ENCODE data around the gene TPM2. TPM values are rescaled to one million over a fixed set of nuclear protein-coding genes. Genes with fewer than 3 reads are reported as not detected.

The TPM2 gene
- total and polyA plus RNA-seq, 4 experiments from 2014 or later: 0.79 to 79.6 (median 72.6) TPM; not detected in 1

DNA sequence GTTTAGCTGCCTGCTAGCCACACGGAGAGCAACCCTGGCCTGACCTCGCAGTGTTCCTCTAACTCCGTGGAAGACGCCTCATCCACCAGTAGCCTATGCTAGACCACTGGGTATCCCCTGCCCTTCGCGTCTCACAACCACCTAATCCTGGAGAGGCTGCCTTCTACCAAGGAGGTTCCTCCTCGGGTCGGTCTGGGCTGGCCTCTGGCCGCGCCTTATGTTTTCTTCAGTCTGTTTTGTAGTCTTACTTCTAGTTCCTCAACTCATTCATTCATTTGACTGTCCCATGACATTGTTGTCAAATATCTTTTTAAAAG lies 1.6 kb upstream of the TPM2 start:
- peak overlapping the region; percentile 82 to 90 (median 88) for H3K4me3 Mint-ChIP-seq
- ChIA-PET CTCF (ENCODE audit: partially characterized antibody) (interaction anchor here (0.6 to 16.3 kb wide), 5 partner anchors 16 to 191 kb away, joined by 3 to 339 read pairs (median 6); partner anchors contain the start of genes ARHGEF39, CCDC107, RMRP and SIT1), POLR2A (ENCODE audit: partially characterized antibody) (interaction anchor here (0.5 to 12.0 kb wide), 10 partner anchors 7 to 86 kb away, joined by 3 to 160 read pairs (median 5); partner anchors contain the start of genes ARHGEF39, CCDC107, CREB3 and RMRP)
- H3K9me3 ChIP-seq (ENCODE audit: control insufficient read depth in 1 of 2, low read length in 2 of 2): no peaks in the 10 kb centered on the region
- DNase-seq: no peak
- H3K27ac Mint-ChIP-seq: peak overlapping the region; percentile 70 to 92 (median 81)
- no peaks in the 10 kb centered on the region for H3K9me3 Mint-ChIP-seq
- H3K36me3 ChIP-seq (ENCODE audit: insufficient read depth, low read length): no peaks in the 10 kb centered on the region
- no peaks in the 10 kb centered on the region for H3K27me3 Mint-ChIP-seq
- H3K4me3 ChIP-seq (ENCODE audit: low read length in 2 of 2): peak overlapping the region in 1 of 2 donors; percentile 58
- H3K4me1 ChIP-seq (ENCODE audit: insufficient read depth, low read length): peaks cover 9% of the 10 kb centered on the region
- peaks cover 6 to 35% (median 17%) of the 10 kb centered on the region in 4 donors for H3K4me1 Mint-ChIP-seq
- H3K36me3 Mint-ChIP-seq: peaks cover 0 to under 1% of the 10 kb centered on the region in 2 donors
- peak overlapping the region; percentile 59 for H3K27ac ChIP-seq (ENCODE audit: low read depth, low read length)
- intact Hi-C loops (cut with micrococcal nuclease): no loop called here
- no peaks in the 10 kb centered on the region for H3K27me3 ChIP-seq (ENCODE audit: insufficient read depth, low read length)

DNA sequence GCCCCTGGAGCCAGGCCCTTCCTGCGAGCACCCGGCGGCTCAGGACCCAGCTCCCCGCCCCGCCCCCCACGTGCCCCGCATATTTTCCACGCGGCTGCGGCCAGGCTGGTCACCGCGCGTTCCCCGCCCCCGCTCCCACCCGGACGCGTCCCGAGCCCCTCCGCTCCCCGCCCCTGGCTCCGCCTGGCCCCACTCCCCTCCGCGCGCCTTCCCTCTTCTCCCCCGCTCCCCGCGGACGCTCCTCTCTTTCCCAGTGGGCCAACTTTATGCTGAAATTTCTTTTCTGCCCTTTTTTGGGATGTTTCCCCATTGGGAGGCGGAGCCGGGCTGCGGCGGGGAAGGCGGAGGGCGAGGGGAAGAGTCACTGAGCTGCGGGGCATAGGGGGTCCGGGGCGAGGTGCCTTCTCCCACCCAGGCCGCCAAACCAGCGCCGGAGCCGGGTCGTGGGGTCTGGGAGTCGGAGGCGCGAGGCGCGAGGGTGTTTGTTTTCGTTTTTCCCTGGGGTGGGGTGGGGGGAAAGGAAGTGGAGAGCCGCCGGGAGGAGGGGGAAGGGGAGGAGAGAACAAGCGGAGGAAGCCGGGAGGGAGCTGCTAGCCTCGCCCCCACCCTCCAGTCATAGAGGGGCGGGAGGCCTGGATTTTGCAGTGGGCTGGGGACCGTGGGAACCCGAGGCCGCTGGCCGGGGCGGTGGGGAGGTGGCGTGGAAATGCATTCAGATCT lies 1.0 kb upstream of the TPM2 start:
- no peaks in the 10 kb centered on the region for H3K36me3 Mint-ChIP-seq
- ChIA-PET CTCF (ENCODE audit: partially characterized antibody) (interaction anchor here (0.8 to 16.3 kb wide), 5 partner anchors 16 to 43 kb away, joined by 3 to 339 read pairs (median 6); partner anchors contain the start of genes ARHGEF39, CCDC107, RMRP and SIT1), POLR2A (ENCODE audit: partially characterized antibody) (interaction anchor here (0.5 to 12.0 kb wide), 9 partner anchors 11 to 85 kb away, joined by 3 to 160 read pairs (median 6); partner anchors contain the start of genes ARHGEF39, CCDC107, CREB3 and RMRP)
- H3K27me3 Mint-ChIP-seq: no peaks in the 10 kb centered on the region
- Histone ChIP-seq H3K36me3 (ENCODE audit: insufficient read depth, low read length) (no peaks in the 10 kb centered on the region), H3K27me3 (ENCODE audit: insufficient read depth, low read length) (no peaks in the 10 kb centered on the region), H3K4me3 (ENCODE audit: low read length in 2 of 2) (peak overlapping the region in 1 of 2 donors; percentile 58), H3K27ac (ENCODE audit: low read depth, low read length) (peak overlapping the region; percentile 59), H3K4me1 (ENCODE audit: insufficient read depth, low read length) (peaks cover 6% of the 10 kb centered on the region), H3K9me3 (ENCODE audit: control insufficient read depth in 1 of 2, low read length in 2 of 2) (no peaks in the 10 kb centered on the region)
- peaks cover 6 to 33% (median 16%) of the 10 kb centered on the region in 4 donors for H3K4me1 Mint-ChIP-seq
- peak in 3 of 5 donors; percentile 28 to 59 (median 32) for DNase-seq
- H3K4me3 Mint-ChIP-seq: peak overlapping the region; percentile 82 to 90 (median 88)
- no peaks in the 10 kb centered on the region for H3K9me3 Mint-ChIP-seq
- peak overlapping the region; percentile 70 to 92 (median 81) for H3K27ac Mint-ChIP-seq
- intact Hi-C loops (cut with micrococcal nuclease): no loop called here

DNA sequence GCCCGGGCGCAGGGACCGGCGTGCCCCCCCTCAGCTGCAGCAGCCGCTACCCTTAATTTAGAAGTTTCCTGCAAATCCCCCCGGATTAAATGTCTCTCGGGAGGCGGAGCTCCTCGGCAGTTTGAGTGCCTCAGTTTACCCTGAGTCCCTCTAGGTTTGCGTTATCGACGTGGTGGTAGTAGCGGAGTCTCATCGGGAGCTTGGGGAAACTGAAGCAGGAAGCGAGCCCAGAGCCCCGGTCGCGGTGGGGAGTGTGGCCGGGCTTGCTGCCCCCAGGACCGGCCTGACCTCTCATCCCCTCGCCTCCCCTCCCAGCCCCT lies 529 bp upstream of the TPM2 start:
- no peak for DNase-seq
- CTCF ChIA-PET (ENCODE audit: partially characterized antibody): interaction anchor here (0.7 to 16.3 kb wide), 6 partner anchors 17 to 42 kb away, joined by 3 to 339 read pairs (median 6); partner anchors contain the start of genes ARHGEF39, CCDC107, RMRP and SIT1
- H3K27ac Mint-ChIP-seq: peak overlapping the region in 4 of 7 donors; percentile 48 to 74 (median 58)

DNA sequence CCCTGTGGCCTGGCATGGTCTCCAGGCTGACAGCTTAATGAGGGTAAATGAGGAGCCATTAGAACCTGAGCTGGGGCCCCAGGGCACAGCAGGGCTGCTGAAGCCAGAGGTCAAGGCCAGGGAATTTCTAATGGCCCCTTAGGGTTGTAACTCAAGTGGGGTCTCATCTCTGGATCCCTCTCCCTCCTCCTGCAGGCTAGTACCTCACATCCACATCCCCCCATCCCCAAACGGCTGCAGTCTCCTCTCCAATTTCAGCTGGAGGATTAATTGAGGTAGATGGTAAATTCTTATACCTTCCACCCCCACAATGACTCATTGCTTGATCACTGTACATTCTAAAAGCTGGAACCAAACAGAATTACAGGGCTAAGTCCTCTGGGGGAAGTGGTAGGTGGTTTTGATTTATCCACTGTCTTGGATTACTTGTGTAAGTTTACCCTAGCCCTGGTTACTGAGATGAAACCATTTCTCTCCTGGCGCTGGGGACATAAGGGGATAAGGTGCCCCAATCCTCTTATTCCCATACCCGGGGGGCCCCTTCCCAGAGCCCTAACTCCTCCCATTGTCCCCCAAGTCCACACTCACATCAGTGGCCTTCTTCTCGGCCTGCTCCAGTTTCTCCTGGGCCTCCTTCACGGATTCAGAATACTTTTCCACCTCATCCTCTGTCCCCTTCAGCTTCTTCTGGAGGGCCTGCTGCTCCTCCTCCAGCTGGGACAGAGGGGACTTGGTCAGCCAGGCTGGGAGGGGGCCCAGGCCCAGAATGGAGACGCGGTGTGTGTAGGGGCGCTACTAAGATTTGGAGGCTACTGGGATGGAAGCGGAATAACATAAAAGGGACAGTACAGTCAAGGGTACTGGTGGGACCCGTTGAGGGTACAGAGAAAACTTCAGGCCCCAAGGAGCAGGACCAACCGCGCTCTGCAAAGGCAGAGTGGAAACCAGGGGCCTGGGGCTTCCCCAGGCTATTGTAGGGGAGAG lies 875 bp downstream of the TPM2 start:
- Mint-ChIP-seq H3K4me3 (peak overlapping the region; percentile 34 to 84 (median 59)), H3K27me3 (no peaks in the 10 kb centered on the region), H3K4me1 (peaks cover 6 to 33% (median 16%) of the 10 kb centered on the region in 4 donors), H3K27ac (peak overlapping the region; percentile 42 to 77 (median 75)), H3K36me3 (no peaks in the 10 kb centered on the region), H3K9me3 (no peaks in the 10 kb centered on the region)
- peaks cover 6% of the 10 kb centered on the region for H3K4me1 ChIP-seq (ENCODE audit: insufficient read depth, low read length)
- H3K36me3 ChIP-seq (ENCODE audit: insufficient read depth, low read length): no peaks in the 10 kb centered on the region
- no peak overlapping the region for H3K27ac ChIP-seq (ENCODE audit: low read depth, low read length)
- no peak overlapping the region for H3K4me3 ChIP-seq (ENCODE audit: low read length in 2 of 2)
- ChIA-PET POLR2A (ENCODE audit: partially characterized antibody) (interaction anchor here (0.6 to 12.0 kb wide), 6 partner anchors 9 to 1345 kb away, joined by 3 to 160 read pairs (median 8); partner anchors contain the start of genes ARHGEF39, CCDC107, RMRP and SIT1), CTCF (ENCODE audit: partially characterized antibody) (interaction anchor here (0.8 to 2.3 kb wide), 6 partner anchors 9 to 77 kb away, joined by 3 to 35 read pairs (median 4); partner anchors contain the start of genes ARHGEF39, CCDC107 and RMRP)
- H3K27me3 ChIP-seq (ENCODE audit: insufficient read depth, low read length): no peaks in the 10 kb centered on the region
- intact Hi-C loops (cut with micrococcal nuclease): no loop called here
- DNase-seq: no peak
- H3K9me3 ChIP-seq (ENCODE audit: control insufficient read depth in 1 of 2, low read length in 2 of 2): no peaks in the 10 kb centered on the region

More for the DNA sequence above, 529 bp upstream of the TPM2 start:
- no peaks in the 10 kb centered on the region for H3K36me3 Mint-ChIP-seq
- peak overlapping the region; percentile 72 to 89 (median 81) for H3K4me3 Mint-ChIP-seq
- intact Hi-C loops (cut with micrococcal nuclease): no loop called here
- Histone ChIP-seq H3K36me3 (ENCODE audit: insufficient read depth, low read length) (no peaks in the 10 kb centered on the region), H3K27ac (ENCODE audit: low read depth, low read length) (peak overlapping the region; percentile 59), H3K27me3 (ENCODE audit: insufficient read depth, low read length) (no peaks in the 10 kb centered on the region), H3K4me1 (ENCODE audit: insufficient read depth, low read length) (peaks cover 6% of the 10 kb centered on the region), H3K4me3 (ENCODE audit: low read length in 2 of 2) (peak overlapping the region in 1 of 2 donors; percentile 58), H3K9me3 (ENCODE audit: control insufficient read depth in 1 of 2, low read length in 2 of 2) (no peaks in the 10 kb centered on the region)
- POLR2A ChIA-PET (ENCODE audit: partially characterized antibody): interaction anchor here (2.0 to 12.0 kb wide), 5 partner anchors 29 to 85 kb away, joined by 6 to 160 read pairs (median 14); partner anchors contain the start of genes ARHGEF39, CCDC107, CREB3 and RMRP
- H3K4me1 Mint-ChIP-seq: peaks cover 6 to 33% (median 16%) of the 10 kb centered on the region in 4 donors
- no peaks in the 10 kb centered on the region for H3K9me3 Mint-ChIP-seq
- H3K27me3 Mint-ChIP-seq: no peaks in the 10 kb centered on the region

DNA sequence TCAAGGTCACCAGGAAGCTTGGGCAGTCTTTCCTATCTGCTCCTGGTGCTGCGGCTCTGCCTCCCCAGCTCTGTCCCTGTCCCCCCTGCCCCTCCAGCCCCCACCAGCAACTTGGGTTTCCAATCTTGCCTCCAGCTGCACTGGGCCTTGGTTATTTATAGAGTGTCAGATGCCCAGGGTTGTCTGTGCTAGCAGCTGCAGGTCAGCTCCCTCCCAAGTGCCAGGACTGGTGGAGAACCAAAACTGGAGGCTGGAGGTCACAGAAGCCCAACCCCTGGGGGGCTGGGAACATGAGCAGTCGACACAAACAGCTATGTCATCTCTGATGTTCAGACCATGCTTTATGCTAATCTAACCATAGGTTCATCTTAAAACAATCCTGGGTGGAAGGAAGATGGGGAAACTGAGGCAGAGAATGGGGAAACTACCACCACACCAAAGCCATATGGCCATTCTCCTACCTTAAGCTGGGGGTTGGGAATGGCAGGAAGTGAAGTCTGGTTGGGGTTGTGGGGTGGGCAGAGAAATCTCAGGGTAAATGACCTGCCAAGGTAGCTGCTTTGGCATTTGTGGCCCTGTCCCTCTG lies 1.7 kb downstream of the TPM2 start:
- DNase-seq: no peak
- ChIA-PET CTCF (ENCODE audit: partially characterized antibody) (interaction anchor here (0.8 to 2.3 kb wide), 6 partner anchors 9 to 76 kb away, joined by 3 to 35 read pairs (median 4); partner anchors contain the start of genes ARHGEF39, CCDC107 and RMRP), POLR2A (ENCODE audit: partially characterized antibody) (interaction anchor here (0.8 to 12.0 kb wide), 6 partner anchors 9 to 84 kb away, joined by 3 to 160 read pairs (median 8); partner anchors contain the start of genes ARHGEF39, CCDC107, RMRP and SIT1)
- H3K9me3 ChIP-seq (ENCODE audit: control insufficient read depth in 1 of 2, low read length in 2 of 2): no peaks in the 10 kb centered on the region
- H3K4me3 ChIP-seq (ENCODE audit: low read length in 2 of 2): no peak overlapping the region
- no peaks in the 10 kb centered on the region for H3K9me3 Mint-ChIP-seq
- no peak overlapping the region for H3K27ac ChIP-seq (ENCODE audit: low read depth, low read length)
- H3K36me3 Mint-ChIP-seq: no peaks in the 10 kb centered on the region
- H3K27me3 ChIP-seq (ENCODE audit: insufficient read depth, low read length): no peaks in the 10 kb centered on the region
- peak overlapping the region in 5 of 7 donors; percentile 32 to 62 (median 55) for H3K27ac Mint-ChIP-seq
- intact Hi-C loops (cut with micrococcal nuclease): no loop called here
- no peaks in the 10 kb centered on the region for H3K36me3 ChIP-seq (ENCODE audit: insufficient read depth, low read length)
- no peak overlapping the region for H3K4me3 Mint-ChIP-seq
- H3K27me3 Mint-ChIP-seq: no peaks in the 10 kb centered on the region
- H3K4me1 Mint-ChIP-seq: peaks cover 6 to 33% (median 16%) of the 10 kb centered on the region in 4 donors
- H3K4me1 ChIP-seq (ENCODE audit: insufficient read depth, low read length): peaks cover 6% of the 10 kb centered on the region

DNA sequence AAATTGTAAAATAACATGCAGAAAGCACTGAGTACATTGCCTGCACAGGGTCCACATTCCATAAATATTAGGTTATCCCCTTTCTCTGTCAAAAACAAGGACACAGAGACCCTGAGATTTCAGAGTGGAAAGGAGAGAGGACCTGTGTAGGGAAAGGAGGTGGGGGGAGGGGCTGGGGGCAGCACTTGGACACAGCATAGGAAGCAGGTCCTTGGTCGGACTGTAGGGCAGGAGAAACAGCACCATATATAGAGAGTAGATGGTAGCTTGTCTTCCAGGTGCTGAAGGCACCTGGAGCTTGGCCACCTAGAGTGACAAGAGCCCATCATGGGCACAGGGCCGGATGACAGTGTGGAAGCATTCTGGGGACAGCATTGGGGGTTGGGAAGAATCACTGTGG lies 2.4 kb downstream of the TPM2 start:
- ChIA-PET POLR2A (ENCODE audit: partially characterized antibody) (interaction anchor here (0.8 to 12.0 kb wide), 4 partner anchors 10 to 83 kb away, joined by 4 to 160 read pairs (median 86); partner anchors contain the start of genes ARHGEF39, CCDC107, RMRP and SIT1), CTCF (ENCODE audit: partially characterized antibody) (interaction anchor here (1.7 to 2.3 kb wide), 3 partner anchors 10 to 29 kb away, joined by 4 to 35 read pairs (median 6); partner anchors contain the start of genes ARHGEF39, CCDC107 and RMRP)
- no peak overlapping the region for H3K4me3 ChIP-seq (ENCODE audit: low read length in 2 of 2)
- no peak for DNase-seq
- H3K4me1 ChIP-seq (ENCODE audit: insufficient read depth, low read length): peaks cover 6% of the 10 kb centered on the region
- no peaks in the 10 kb centered on the region for H3K9me3 ChIP-seq (ENCODE audit: control insufficient read depth in 1 of 2, low read length in 2 of 2)
- no peak overlapping the region for H3K27ac ChIP-seq (ENCODE audit: low read depth, low read length)
- intact Hi-C loops (cut with micrococcal nuclease): no loop called here
- Mint-ChIP-seq H3K27me3 (no peaks in the 10 kb centered on the region), H3K9me3 (no peaks in the 10 kb centered on the region), H3K4me1 (peaks cover 6 to 33% (median 16%) of the 10 kb centered on the region in 4 donors), H3K27ac (peak overlapping the region in 5 of 7 donors; percentile 13 to 73 (median 37)), H3K4me3 (peak overlapping the region in 6 of 8 donors; percentile 6 to 72 (median 46)), H3K36me3 (no peaks in the 10 kb centered on the region)
- no peaks in the 10 kb centered on the region for H3K27me3 ChIP-seq (ENCODE audit: insufficient read depth, low read length)
- H3K36me3 ChIP-seq (ENCODE audit: insufficient read depth, low read length): no peaks in the 10 kb centered on the region
